Measurements from ENCODE around the gene PPP2R5C. TPM values are rescaled to one million over a fixed set of nuclear protein-coding genes. Genes with fewer than 3 reads are reported as not detected.

Gene PPP2R5C
- total and polyA plus RNA-seq, 8 donors = 103 to 176 (median 112) TPM

DNA sequence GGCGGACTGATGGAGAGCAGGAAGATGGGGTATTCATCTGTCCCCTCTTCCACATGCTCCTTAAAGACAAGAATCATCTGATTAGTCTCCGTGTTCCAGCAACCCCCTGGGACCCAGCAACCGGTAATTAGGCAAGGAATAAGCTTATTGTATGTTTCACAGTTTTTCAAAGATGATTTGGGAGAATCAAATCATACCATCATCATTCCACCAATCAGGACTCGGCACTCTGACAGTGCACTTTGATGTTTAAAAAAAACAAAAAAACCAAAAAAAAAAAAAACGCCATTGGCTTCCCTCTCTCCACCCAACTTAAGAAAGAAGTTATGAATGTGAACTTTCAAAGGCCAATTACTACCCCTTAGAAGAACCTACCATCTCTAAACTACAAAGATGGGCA lies 201.5 kb downstream of the PPP2R5C start:
- TF ChIP-seq, protein P1, sequence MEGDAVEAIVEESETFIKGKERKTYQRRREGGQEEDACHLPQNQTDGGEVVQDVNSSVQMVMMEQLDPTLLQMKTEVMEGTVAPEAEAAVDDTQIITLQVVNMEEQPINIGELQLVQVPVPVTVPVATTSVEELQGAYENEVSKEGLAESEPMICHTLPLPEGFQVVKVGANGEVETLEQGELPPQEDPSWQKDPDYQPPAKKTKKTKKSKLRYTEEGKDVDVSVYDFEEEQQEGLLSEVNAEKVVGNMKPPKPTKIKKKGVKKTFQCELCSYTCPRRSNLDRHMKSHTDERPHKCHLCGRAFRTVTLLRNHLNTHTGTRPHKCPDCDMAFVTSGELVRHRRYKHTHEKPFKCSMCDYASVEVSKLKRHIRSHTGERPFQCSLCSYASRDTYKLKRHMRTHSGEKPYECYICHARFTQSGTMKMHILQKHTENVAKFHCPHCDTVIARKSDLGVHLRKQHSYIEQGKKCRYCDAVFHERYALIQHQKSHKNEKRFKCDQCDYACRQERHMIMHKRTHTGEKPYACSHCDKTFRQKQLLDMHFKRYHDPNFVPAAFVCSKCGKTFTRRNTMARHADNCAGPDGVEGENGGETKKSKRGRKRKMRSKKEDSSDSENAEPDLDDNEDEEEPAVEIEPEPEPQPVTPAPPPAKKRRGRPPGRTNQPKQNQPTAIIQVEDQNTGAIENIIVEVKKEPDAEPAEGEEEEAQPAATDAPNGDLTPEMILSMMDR (IDR thresholded peaks at IDR 0.05) = no peak
- Histone ChIP-seq H3K4me1 (peaks cover 15 to 42% of the 10 kb centered on the region in 2 donors), H3K4me3 (no peak overlapping the region), H3K27me3 (no peaks in the 10 kb centered on the region), H3K9me3 (no peaks in the 10 kb centered on the region), H3K27ac (no peak overlapping the region), H3K36me3 (no peaks in the 10 kb centered on the region)
- intact Hi-C loops (cut with DNase I) = no loop called here
- DNase-seq (no peak), ATAC-seq (no peak)

DNA sequence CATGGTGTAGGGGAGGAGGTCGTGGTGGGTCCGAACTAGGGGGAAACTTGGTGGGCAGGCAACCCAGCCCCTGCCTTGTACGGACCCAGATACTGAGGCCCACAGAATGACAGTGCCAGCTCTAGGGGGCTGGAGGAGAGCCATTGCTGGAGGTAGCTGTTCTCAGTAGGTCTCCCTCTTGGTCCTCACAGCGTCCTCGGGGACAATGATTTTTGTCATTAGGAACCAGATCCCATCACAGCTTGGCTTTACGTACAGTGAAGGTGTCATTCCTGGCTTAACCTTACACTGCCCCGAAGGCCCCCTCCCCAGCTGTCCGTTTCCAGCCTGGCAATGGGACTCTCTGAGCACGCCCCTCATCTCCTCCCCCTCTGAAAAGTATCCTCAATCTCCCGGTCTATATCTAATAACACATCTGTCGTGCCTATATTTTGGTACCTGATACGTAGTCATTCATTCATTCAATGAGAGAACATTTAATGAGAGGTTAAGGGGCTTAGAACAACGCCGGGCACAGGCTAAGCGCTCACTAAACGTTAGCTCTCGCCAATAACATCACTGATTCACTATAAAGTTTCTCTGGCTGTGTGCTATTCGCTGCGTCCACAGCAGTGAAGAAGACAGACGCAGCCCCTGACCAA lies 202.3 kb downstream of the PPP2R5C start:
- intact Hi-C loops (cut with DNase I) = no loop called here
- TF ChIP-seq, protein P1 (IDR thresholded peaks at IDR 0.05) = no peak

DNA sequence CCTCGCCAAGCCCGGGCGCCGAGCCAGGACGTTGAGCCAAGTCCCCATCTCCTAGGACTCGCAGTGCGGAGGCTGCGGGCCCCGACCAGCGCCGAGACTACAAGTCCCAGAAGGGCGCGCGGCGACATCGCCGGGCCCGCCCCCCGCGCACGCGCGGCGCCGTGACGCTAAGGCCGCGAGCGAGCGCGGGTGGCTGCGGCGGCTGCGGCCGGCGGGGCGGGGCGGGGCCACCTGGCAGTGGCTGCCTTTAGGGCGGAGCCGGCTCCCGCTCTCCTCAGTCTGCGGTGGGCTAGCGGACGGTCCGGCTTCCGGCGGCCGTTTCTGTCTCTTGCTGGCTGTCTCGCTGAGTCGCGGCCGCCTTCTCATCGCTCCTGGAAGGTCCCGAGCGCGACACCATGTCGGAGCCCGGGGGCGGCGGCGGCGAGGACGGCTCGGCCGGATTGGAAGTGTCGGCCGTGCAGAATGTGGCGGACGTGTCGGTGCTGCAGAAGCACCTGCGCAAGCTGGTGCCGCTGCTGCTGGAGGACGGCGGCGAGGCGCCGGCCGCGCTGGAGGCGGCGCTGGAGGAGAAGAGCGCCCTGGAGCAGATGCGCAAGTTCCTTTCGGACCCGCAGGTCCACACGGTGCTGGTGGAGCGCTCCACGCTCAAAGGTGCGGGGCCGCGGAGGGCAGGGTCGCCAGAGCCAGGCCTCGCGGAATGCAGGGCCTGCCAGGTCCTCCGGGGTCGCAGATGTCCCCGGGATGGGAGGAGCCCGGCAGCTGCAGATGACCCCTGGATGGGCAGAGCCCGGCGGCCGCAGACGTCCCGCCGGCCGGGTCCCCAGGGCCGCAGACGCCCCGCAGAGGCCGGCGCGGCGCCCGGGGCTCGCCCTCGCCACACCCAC lies 203.0 kb downstream of the PPP2R5C start, which contains the start of gene DYNC1H1:
Gene DYNC1H1 (plus strand): TSS at position 277 of the 884 bp plus-strand sequence. CDS start 119 bp downstream, at position 396.
- Histone ChIP-seq H3K27me3 (no peaks in the 10 kb centered on the region), H3K27ac (peak within 1 kb of the TSS; percentile 94 to 97), H3K9me3 (no peaks in the 10 kb centered on the region), H3K4me1 (peaks cover 15 to 51% of the 10 kb centered on the region in 2 donors), H3K4me3 (peak within 1 kb of the TSS; percentile 97 to 100), H3K36me3 (peaks cover 0 to 8% of the 10 kb centered on the region in 2 donors)
- ATAC-seq (peak; percentile 93), DNase-seq (peak; percentile 90 to 98 (median 96))
- intact Hi-C loops (cut with DNase I) = no loop called here
- TF ChIP-seq, protein P1 (IDR thresholded peaks at IDR 0.05) = no peak

More for the DNA sequence above, 202.3 kb downstream of the PPP2R5C start:
- Histone ChIP-seq H3K27me3 (no peaks in the 10 kb centered on the region), H3K4me3 (peak overlapping the region in 1 of 2 donors; percentile 100), H3K36me3 (peaks cover 0 to 4% of the 10 kb centered on the region in 2 donors), H3K4me1 (peaks cover 15 to 49% of the 10 kb centered on the region in 2 donors), H3K9me3 (no peaks in the 10 kb centered on the region), H3K27ac (no peak overlapping the region)
- no peak for DNase-seq
- ATAC-seq = no peak

DNA sequence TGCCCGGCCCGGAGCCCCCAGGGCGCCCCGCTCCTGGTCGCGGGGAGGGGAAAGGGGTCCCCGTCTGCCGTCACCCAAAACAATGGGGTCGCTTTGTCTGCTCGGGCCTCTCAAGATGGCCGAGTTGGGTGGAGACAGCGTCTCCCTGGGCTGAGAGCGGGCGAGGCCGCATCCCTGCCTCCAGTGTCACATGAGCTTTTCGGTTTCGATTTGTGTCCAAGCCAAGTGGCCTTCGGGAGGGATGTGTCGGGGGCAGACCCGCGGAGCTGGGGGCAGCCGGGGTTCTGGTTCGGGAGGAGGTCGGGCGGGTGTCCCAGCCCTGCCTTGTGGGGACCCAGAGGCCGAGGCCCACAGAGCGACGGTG lies 203.7 kb downstream of the PPP2R5C start:
- peaks cover 15 to 58% of the 10 kb centered on the region in 2 donors for H3K4me1 ChIP-seq
- intact Hi-C loops (cut with DNase I) = no loop called here
- H3K4me3 ChIP-seq = peak overlapping the region; percentile 97 to 100
- no peaks in the 10 kb centered on the region for H3K27me3 ChIP-seq
- no peaks in the 10 kb centered on the region for H3K9me3 ChIP-seq
- peak overlapping the region; percentile 94 to 97 for H3K27ac ChIP-seq
- DNase-seq = peak; percentile 54 to 86 (median 78)
- H3K36me3 ChIP-seq = peaks cover 0 to 8% of the 10 kb centered on the region in 2 donors
- TF ChIP-seq, protein P1 (IDR thresholded peaks at IDR 0.05) = no peak
- ATAC-seq = peak; percentile 54

All from left lung (tissue), 10 donors.